HG02884 (cell line): ENCODE measurements around the gene PSD2.
"Not testable (repeated sequence)": the region's sequence is repeated elsewhere in the genome, so short reads cannot be mapped to it uniquely, and the experiment has no call there.

ENCODE experiments used
- ATAC-seq: cut with Tn5 transposase; IDR thresholded peaks from one replicate; pipeline ENCODE4 v1.9.1; 2021; ENCODE audit warnings: mild to moderate bottlenecking, moderate library complexity; ENCODE audit not compliant: unreplicated experiment

The PSD2 gene

GRCh38 chr5:139789116-139789844 is 6.3 kb upstream of the PSD2 start:
- no peak for ATAC-seq

- no peak for ATAC-seq
Measured at GRCh38 chr5:139789845-139790189, 5.8 kb upstream of the PSD2 start.

GRCh38 chr5:139792218-139792617 is 3.4 kb upstream of the PSD2 start:
- ATAC-seq: no peak

GRCh38 chr5:139792655-139793054 is 3.0 kb upstream of the PSD2 start:
- ATAC-seq: not testable (repeated sequence)

- no peak for ATAC-seq
Measured at GRCh38 chr5:139794067-139794846, 1.4 kb upstream of the PSD2 start.

GRCh38 chr5:139796061-139796806 is 626 bp downstream of the PSD2 start:
- no peak for ATAC-seq

- no peak for ATAC-seq
Measured at GRCh38 chr5:139797335-139797734, 1.7 kb downstream of the PSD2 start.

- ATAC-seq: no peak
Measured at GRCh38 chr5:139797856-139798510, 2.4 kb downstream of the PSD2 start.

GRCh38 chr5:139798883-139799282 is 3.3 kb downstream of the PSD2 start:
- no peak for ATAC-seq

GRCh38 chr5:139799359-139799758 is 3.8 kb downstream of the PSD2 start:
- ATAC-seq: no peak

GRCh38 chr5:139803978-139804377 is 8.4 kb downstream of the PSD2 start:
- no peak for ATAC-seq

- no peak for ATAC-seq
Measured at GRCh38 chr5:139804800-139805397, 9.3 kb downstream of the PSD2 start.

- no peak for ATAC-seq
Measured at GRCh38 chr5:139805545-139805944, 9.9 kb downstream of the PSD2 start.

- no peak for ATAC-seq
Measured at GRCh38 chr5:139806111-139806510, 10.5 kb downstream of the PSD2 start.

GRCh38 chr5:139806726-139807646 is 11.4 kb downstream of the PSD2 start:
- no peak for ATAC-seq

- no peak for ATAC-seq
Measured at GRCh38 chr5:139807647-139808030, 12.0 kb downstream of the PSD2 start.

GRCh38 chr5:139808481-139809330 is 13.1 kb downstream of the PSD2 start:
- no peak for ATAC-seq

- no peak for ATAC-seq
Measured at GRCh38 chr5:139809331-139809810, 13.8 kb downstream of the PSD2 start.
